Keratinocyte (primary cell): ENCODE data around the gene CSHL1.

Experiments used
- CTCF ChIP-seq, 3 experiments: IDR thresholded peaks in 1 of 3; conservative IDR thresholded peaks in 1 of 3; optimal IDR thresholded peaks in 1 of 3; 2 replicates in 2 of 3; 3 replicates in 1 of 3; pipeline versions ENCODE3 to v1.5.1; 2011; ENCODE audit warnings: low read length in 3 of 3, mild to moderate bottlenecking in 3 of 3, moderate library complexity in 2 of 3, control low read depth in 1 of 3, inconsistent platforms in 1 of 3; ENCODE audit not compliant: insufficient read depth in 2 of 3; ENCODE audit errors: extremely low read depth in 1 of 3
- EZH2 ChIP-seq: IDR thresholded peaks from one replicate; pipeline ENCODE4 v1.6.1; 2012; ENCODE audit warnings: inconsistent platforms, mild to moderate bottlenecking, low read length, moderate library complexity

DNA sequence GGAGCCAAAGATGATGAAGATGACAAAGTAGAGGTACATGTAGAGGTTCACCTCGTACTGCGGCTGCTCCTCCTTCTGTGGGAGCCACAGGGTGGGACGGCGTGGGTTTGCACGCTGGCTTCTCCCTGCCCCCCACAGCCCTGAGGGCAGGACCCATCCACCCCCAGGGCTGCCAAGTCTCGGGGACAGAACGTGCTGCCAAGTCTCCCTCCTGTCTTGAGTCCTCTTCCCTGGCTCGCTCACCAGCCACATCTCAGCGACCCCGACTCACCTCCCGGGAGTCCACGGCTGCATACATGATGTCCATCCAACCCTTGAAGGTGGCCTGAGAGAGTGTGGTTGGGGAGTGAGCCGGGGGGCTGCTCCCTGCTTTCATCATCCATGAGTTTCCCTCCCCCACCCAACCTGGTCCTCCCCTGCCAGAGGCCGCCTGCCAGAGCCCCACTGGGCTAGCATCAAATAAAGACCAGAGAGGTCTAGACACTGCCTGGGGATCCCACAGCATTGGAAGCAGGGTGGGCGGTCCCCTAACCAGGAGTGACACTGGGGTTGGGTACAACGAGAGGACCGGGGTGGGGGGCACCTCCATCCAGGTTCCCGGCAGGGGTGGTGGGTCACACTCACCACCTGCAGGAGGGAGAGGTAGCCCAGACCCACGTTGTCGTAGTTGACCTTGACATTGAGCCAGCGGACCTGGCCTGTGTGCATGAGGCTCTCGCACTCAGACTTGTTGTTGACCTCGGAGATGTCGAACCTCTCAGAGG lies 33.9 kb upstream of the CSHL1 start:
- TF ChIP-seq CTCF (optimal IDR thresholded peaks at IDR 0.05 in 1 of 3, IDR thresholded peaks at IDR 0.05 in 1 of 3, conservative IDR thresholded peaks at IDR 0.05 in 1 of 3; ENCODE audit: extremely low read depth in 1 of 3, insufficient read depth in 2 of 3, low read length in 3 of 3) (no peak), EZH2 (no peak)
